HepG2 (cell line): ENCODE results near the gene HSPA1B. TPM values are rescaled to one million over a fixed set of nuclear protein-coding genes. Genes with fewer than 3 reads are reported as not detected.

ENCODE experiments used
- AHR ChIP-seq: IDR thresholded peaks from 2 replicates; pipeline ENCODE4 v1.6.1; 2018; ENCODE audit warnings: missing genetic modification reagents, missing compliant biosample characterization
- CHD4 ChIP-seq: fragments of 200-600 bp; sonication (generic); IDR thresholded peaks from 2 replicates; pipeline ENCODE4 v1.7.0; 2017; ENCODE audit warnings: mild to moderate bottlenecking, low read length, borderline replicate concordance
- HDAC1 ChIP-seq: sonication (generic); formaldehyde crosslinking; IDR thresholded peaks from 2 replicates; pipeline ENCODE4 v1.5.1; 2020; ENCODE audit warnings: mild to moderate bottlenecking, missing genetic modification reagents
- IRF2 ChIP-seq: IDR thresholded peaks from 2 replicates; pipeline ENCODE4 v1.6.1; 2018; ENCODE audit warnings: missing genetic modification reagents, missing compliant biosample characterization
- MEIS1 ChIP-seq: sonication (generic); formaldehyde crosslinking; IDR thresholded peaks from 2 replicates; pipeline ENCODE4 v1.9.0; 2021; ENCODE audit warnings: mild to moderate bottlenecking, missing genetic modification reagents, moderate library complexity, borderline replicate concordance
- MYNN ChIP-seq: sonication (generic); formaldehyde crosslinking; IDR thresholded peaks from 2 replicates; pipeline ENCODE4 v1.4.0; 2020; ENCODE audit warnings: mild to moderate bottlenecking, low read depth, missing genetic modification reagents
- NR2F1 ChIP-seq, 2 experiments: fragments of 450-650 bp in 1 of 2; formaldehyde crosslinking in 1 of 2; IDR thresholded peaks; 2 replicates each; pipeline versions ENCODE4 v1.5.0 to v1.6.1; 2016 to 2020; ENCODE audit warnings: mild to moderate bottlenecking in 1 of 2, missing compliant biosample characterization in 1 of 2, missing genetic modification reagents in 1 of 2, moderate library complexity in 1 of 2
- POLR2A ChIP-seq, 2 experiments: IDR thresholded peaks; 2 replicates each; pipeline ENCODE4 v1.6.1; 2011; ENCODE audit warnings: low read depth in 2 of 2, low read length in 2 of 2, mild to moderate bottlenecking in 1 of 2, moderate library complexity in 1 of 2; ENCODE audit not compliant: insufficient read depth in 1 of 2
- PPARG ChIP-seq: conservative IDR thresholded peaks from 2 replicates; pipeline ENCODE4 v1.6.1; 2016; ENCODE audit warnings: missing biosample characterization, missing genetic modification reagents
- WIZ ChIP-seq: sonication (generic); formaldehyde crosslinking; IDR thresholded peaks from 2 replicates; pipeline ENCODE4 v1.5.1; 2020; ENCODE audit warnings: mild to moderate bottlenecking, missing genetic modification reagents
- ZFP36 ChIP-seq: fragments of 150-350 bp; IDR thresholded peaks from 2 replicates; pipeline ENCODE4 v1.6.1; 2018; ENCODE audit warnings: borderline replicate concordance, low read length, low read depth; ENCODE audit not compliant: partially characterized antibody
- ZNF317 ChIP-seq: sonication (generic); formaldehyde crosslinking; IDR thresholded peaks from 2 replicates; pipeline ENCODE4 v1.5.0; 2020; ENCODE audit warnings: mild to moderate bottlenecking, missing genetic modification reagents
- ZNF367 ChIP-seq: sonication (generic); formaldehyde crosslinking; IDR thresholded peaks from 2 replicates; pipeline ENCODE4 v1.4.0; 2020; ENCODE audit warnings: missing genetic modification reagents, borderline replicate concordance
- ZNF501 ChIP-seq: sonication (generic); formaldehyde crosslinking; IDR thresholded peaks from 2 replicates; pipeline ENCODE4 v1.5.1; 2020; ENCODE audit warnings: mild to moderate bottlenecking, moderate library complexity, missing genetic modification reagents
- ZNF549 ChIP-seq: sonication (generic); formaldehyde crosslinking; IDR thresholded peaks from 2 replicates; pipeline ENCODE4 v1.5.0; 2020; ENCODE audit warnings: missing genetic modification reagents
- ZNF652 ChIP-seq: IDR thresholded peaks from 2 replicates; pipeline ENCODE4 v1.6.1; 2016; ENCODE audit warnings: low read depth, borderline replicate concordance
- polyA plus RNA-seq, 8 experiments: library from polyadenylated mRNA; depleted of rRNA in 3 of 8; stranded (reverse) in 7 of 8; unstranded in 1 of 8; fragments of >200 nt; fragmentation: Illumina TruSeq in 4 of 8; extraction: Trizol in 4 of 8; gene quantifications; 2 replicates each; pipeline versions ENCODE4 v1.2.1 to v1.2.3, GENCODE V29; 2011 to 2016; ENCODE audit warnings: low read depth in 4 of 8, missing spikeins in 1 of 8, mixed read lengths in 1 of 8; ENCODE audit not compliant: insufficient read depth in 1 of 8
- total RNA-seq, 5 experiments: library from RNA; depleted of rRNA; stranded (reverse); fragments of >200 nt; fragmentation: Illumina TruSeq; extraction: Trizol; gene quantifications; 2 replicates each; pipeline ENCODE4 v1.2.3, GENCODE V29; 2016; ENCODE audit warnings: low read depth in 1 of 5
- TF ChIP-seq, protein P1 (sequence below): sonication (generic); formaldehyde crosslinking; IDR thresholded peaks from 2 replicates; pipeline ENCODE4 v1.5.0; 2020; ENCODE audit warnings: missing genetic modification reagents
- TF ChIP-seq, protein P2 (sequence below): sonication (generic); formaldehyde crosslinking; IDR thresholded peaks from 2 replicates; pipeline ENCODE4 v1.8.0; 2022; ENCODE audit warnings: mild to moderate bottlenecking, missing genetic modification reagents, moderate library complexity
- TF ChIP-seq, protein P3 (sequence below): sonication (generic); formaldehyde crosslinking; IDR thresholded peaks from 2 replicates; pipeline ENCODE4 v1.5.1; 2020; ENCODE audit warnings: missing genetic modification reagents, mild to moderate bottlenecking, borderline replicate concordance
- TF ChIP-seq, protein P4 (sequence below): IDR thresholded peaks from 2 replicates; pipeline ENCODE4 v1.6.1; 2016; ENCODE audit warnings: missing biosample characterization, missing genetic modification reagents, low read depth
- TF ChIP-seq, protein P5 (sequence below), 2 experiments: fragments of 450-650 bp in 1 of 2; sonication (generic) in 1 of 2; formaldehyde crosslinking; IDR thresholded peaks; 2 replicates each; pipeline versions ENCODE4 v1.5.0 to v1.8.0; 2020 to 2022; ENCODE audit warnings: mild to moderate bottlenecking in 1 of 2, missing genetic modification reagents in 1 of 2
- TF ChIP-seq, protein P6 (sequence below): sonication (generic); formaldehyde crosslinking; IDR thresholded peaks from 2 replicates; pipeline ENCODE4 v1.4.0; 2020; ENCODE audit warnings: mild to moderate bottlenecking, missing genetic modification reagents

The HSPA1B gene
- total and polyA plus RNA-seq, 2 of the 13 experiments (the other 11 are each of a cell fraction or from before 2014, with no cell fraction given): 26.0 to 186 TPM

DNA sequence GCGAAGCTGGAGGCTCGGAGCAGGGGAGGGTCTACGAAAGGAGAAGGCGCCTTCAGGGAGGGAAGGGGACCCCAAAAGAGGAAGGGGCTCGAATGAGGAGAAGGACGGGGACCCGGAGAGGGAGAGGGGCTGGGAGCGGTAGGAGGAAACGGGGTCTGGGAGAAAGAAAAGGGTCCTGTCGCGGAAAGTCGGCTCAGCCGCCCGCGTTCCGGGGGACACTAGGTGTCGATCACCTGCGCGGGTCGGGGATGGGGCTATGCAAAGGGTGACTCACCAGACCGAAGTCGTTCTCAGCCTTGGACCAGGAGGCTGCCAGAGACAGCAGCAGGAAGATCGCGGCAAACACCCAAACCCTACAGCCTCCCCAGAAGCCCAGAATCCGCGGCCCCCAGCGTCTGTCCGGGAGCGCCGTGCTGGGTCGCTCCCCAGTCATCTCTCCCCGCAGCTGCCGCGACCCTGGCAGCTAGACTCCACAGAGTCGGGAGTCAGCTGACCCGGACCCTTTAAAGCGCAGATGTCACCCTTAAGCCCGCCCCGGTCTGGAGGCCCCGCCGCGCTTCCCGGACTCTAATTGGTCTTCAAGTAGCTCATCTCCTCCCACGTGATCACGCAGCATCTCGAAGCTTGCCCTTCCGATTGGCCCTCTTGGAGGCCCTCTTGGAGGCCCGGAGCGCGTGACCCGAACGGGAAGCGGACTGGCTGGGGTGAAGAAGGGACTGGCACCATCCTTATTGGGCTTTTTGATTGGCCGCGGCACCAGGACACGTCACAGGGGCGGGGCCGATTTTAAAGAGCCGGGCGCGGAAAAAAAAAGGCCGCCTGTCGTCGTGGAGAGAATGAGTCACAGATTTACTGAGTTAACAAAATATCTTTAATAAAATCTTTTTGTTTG lies 35.1 kb downstream of the HSPA1B start, which contains the start of gene NEU1 (continued):
- TF ChIP-seq NR2F1 (CRISPR knock-in tag; IDR thresholded peaks at IDR 0.05) (0 out of 4 replicates have a peak, but pooled peaks of 1 of the 2 experiments have one; percentile 53), MEIS1 (CRISPR knock-in tag) (peak; percentile 88; the same call in 1 of the 2 replicates), IRF2 (CRISPR knock-in tag) (peak; percentile 32; the same call in 1 of the 2 replicates), PPARG (CRISPR knock-in tag) (peak; percentile 70), POLR2A (IDR thresholded peaks at IDR 0.05; ENCODE audit: insufficient read depth in 1 of 2, low read depth in 2 of 2, low read length in 2 of 2) (peak in 1 of 2 experiments; percentile 100; a peak in 2 of 4 replicates), HDAC1 (CRISPR knock-in tag) (peak; percentile 84), ZNF317 (CRISPR knock-in tag) (no peak; the same call in none of the 2 replicates), ZNF652 (CRISPR knock-in tag) (no peak), ZNF367 (peak; percentile 99), CHD4 (no peak), ZNF549 (peak; percentile 70; the same call in 1 of the 2 replicates), MYNN (0 out of 2 replicates have a peak, but pooled peaks have one; percentile 50), ZNF501 (CRISPR knock-in tag) (peak; percentile 86), AHR (peak; percentile 91), WIZ (peak; percentile 59; the same call in 1 of the 2 replicates), ZFP36 (no peak)
- TF ChIP-seq, protein P1, sequence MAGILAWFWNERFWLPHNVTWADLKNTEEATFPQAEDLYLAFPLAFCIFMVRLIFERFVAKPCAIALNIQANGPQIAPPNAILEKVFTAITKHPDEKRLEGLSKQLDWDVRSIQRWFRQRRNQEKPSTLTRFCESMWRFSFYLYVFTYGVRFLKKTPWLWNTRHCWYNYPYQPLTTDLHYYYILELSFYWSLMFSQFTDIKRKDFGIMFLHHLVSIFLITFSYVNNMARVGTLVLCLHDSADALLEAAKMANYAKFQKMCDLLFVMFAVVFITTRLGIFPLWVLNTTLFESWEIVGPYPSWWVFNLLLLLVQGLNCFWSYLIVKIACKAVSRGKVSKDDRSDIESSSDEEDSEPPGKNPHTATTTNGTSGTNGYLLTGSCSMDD (CRISPR knock-in tag): no peak
- TF ChIP-seq, protein P2, sequence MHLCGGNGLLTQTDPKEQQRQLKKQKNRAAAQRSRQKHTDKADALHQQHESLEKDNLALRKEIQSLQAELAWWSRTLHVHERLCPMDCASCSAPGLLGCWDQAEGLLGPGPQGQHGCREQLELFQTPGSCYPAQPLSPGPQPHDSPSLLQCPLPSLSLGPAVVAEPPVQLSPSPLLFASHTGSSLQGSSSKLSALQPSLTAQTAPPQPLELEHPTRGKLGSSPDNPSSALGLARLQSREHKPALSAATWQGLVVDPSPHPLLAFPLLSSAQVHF (CRISPR knock-in tag): 0 out of 2 replicates have a peak, but pooled peaks have one; percentile 15
- TF ChIP-seq, protein P3, sequence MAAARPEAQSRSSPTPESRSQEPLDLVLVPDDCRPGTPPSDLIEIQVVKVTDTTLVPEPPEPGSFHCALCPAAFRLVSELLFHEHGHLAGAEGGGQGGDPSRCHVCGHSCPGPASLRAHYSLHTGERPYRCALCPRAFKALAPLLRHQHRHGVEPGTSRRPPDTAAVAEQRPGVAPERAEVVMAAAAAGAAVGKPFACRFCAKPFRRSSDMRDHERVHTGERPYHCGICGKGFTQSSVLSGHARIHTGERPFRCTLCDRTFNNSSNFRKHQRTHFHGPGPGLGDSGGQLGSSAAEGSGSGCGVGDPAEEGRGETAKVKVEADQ (CRISPR knock-in tag): peak; percentile 38; the same call in 1 of the 2 replicates
- TF ChIP-seq, protein P4, sequence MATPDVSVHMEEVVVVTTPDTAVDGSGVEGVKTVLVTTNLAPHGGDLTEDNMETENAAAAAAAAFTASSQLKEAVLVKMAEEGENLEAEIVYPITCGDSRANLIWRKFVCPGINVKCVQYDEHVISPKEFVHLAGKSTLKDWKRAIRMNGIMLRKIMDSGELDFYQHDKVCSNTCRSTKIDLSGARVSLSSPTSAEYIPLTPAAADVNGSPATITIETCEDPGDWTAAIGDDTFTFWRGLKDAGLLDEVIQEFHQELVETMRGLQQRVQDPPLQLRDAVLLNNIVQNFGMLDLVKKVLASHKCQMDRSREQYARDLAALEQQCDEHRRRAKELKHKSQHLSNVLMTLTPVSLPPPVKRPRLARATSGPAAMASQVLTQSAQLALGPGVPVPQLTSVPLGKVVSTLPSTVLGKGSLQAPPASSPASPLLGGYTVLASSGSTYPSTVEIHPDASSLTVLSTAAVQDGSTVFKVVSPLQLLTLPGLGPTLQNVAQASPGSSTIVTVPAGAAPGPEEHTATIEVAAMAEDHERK (CRISPR knock-in tag): no peak
- TF ChIP-seq, protein P5, sequence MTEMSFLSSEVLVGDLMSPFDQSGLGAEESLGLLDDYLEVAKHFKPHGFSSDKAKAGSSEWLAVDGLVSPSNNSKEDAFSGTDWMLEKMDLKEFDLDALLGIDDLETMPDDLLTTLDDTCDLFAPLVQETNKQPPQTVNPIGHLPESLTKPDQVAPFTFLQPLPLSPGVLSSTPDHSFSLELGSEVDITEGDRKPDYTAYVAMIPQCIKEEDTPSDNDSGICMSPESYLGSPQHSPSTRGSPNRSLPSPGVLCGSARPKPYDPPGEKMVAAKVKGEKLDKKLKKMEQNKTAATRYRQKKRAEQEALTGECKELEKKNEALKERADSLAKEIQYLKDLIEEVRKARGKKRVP (CRISPR knock-in tag; IDR thresholded peaks at IDR 0.05): peak in 1 of 2 experiments; percentile 66; a peak in 1 of 4 replicates
- TF ChIP-seq, protein P6, sequence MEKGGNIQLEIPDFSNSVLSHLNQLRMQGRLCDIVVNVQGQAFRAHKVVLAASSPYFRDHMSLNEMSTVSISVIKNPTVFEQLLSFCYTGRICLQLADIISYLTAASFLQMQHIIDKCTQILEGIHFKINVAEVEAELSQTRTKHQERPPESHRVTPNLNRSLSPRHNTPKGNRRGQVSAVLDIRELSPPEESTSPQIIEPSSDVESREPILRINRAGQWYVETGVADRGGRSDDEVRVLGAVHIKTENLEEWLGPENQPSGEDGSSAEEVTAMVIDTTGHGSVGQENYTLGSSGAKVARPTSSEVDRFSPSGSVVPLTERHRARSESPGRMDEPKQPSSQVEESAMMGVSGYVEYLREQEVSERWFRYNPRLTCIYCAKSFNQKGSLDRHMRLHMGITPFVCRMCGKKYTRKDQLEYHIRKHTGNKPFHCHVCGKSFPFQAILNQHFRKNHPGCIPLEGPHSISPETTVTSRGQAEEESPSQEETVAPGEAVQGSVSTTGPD (CRISPR knock-in tag): no peak; the same call in 1 of the 2 replicates
